SU-DHL-6 (cell line): ENCODE data around the gene MOB4.

Source experiments
- EZH2phosphoT487 ChIP-seq: fragments of 200-600 bp; sonication (generic), shearing (Covaris generic); conservative IDR thresholded peaks from 2 replicates; pipeline ENCODE4 v1.6.1; 2018; ENCODE audit warnings: mild to moderate bottlenecking, antibody characterized with exemption, low read length, moderate library complexity, mixed read lengths
- TF ChIP-seq, protein P1 (sequence below): fragments of 200-600 bp; sonication (generic); IDR thresholded peaks from one replicate; pipeline ENCODE4 v1.5.1; 2017; ENCODE audit warnings: antibody characterized with exemption, mild to moderate bottlenecking, low read length, moderate library complexity; ENCODE audit not compliant: insufficient read depth, poor library complexity, severe bottlenecking

GRCh38 chr2:197559681-197560080 lies 43.8 kb downstream of the MOB4 start:
- TF ChIP-seq, protein P1, sequence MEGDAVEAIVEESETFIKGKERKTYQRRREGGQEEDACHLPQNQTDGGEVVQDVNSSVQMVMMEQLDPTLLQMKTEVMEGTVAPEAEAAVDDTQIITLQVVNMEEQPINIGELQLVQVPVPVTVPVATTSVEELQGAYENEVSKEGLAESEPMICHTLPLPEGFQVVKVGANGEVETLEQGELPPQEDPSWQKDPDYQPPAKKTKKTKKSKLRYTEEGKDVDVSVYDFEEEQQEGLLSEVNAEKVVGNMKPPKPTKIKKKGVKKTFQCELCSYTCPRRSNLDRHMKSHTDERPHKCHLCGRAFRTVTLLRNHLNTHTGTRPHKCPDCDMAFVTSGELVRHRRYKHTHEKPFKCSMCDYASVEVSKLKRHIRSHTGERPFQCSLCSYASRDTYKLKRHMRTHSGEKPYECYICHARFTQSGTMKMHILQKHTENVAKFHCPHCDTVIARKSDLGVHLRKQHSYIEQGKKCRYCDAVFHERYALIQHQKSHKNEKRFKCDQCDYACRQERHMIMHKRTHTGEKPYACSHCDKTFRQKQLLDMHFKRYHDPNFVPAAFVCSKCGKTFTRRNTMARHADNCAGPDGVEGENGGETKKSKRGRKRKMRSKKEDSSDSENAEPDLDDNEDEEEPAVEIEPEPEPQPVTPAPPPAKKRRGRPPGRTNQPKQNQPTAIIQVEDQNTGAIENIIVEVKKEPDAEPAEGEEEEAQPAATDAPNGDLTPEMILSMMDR, result no peak
- no peak for TF ChIP-seq EZH2phosphoT487
